ENCODE results near the gene FTO. TPM values are rescaled to one million over a fixed set of nuclear protein-coding genes. Genes with fewer than 3 reads are reported as not detected.

The FTO gene
- total RNA-seq, 4 donors from 2014 or later = 64.4 to 116 (median 71.3) TPM

DNA sequence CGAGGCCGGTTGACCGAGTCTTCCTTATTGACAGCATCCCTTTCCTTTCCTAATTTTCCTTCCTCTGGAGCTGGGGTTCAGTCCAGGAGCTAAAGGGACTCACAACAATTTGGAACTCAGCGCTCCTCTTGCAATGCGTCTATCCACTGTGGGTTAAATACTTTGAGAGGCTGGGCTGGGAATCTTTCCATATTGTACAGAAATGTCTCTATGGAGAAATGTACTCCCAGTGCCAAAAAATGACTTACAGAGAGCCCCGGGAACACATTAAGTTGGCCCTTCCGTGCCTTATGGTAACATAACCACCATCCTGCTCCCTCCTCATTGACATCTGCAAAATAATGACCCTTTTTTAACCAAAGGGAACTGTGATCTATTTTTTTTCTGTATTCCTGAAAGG, 192.8 kb downstream of the FTO start:
- TF ChIP-seq POLR2A (IDR thresholded peaks at IDR 0.05) (no peak), POLR2AphosphoS5 (IDR thresholded peaks at IDR 0.05) (no peak), EP300 (IDR thresholded peaks at IDR 0.05) (no peak)
- TF ChIP-seq, protein P1, sequence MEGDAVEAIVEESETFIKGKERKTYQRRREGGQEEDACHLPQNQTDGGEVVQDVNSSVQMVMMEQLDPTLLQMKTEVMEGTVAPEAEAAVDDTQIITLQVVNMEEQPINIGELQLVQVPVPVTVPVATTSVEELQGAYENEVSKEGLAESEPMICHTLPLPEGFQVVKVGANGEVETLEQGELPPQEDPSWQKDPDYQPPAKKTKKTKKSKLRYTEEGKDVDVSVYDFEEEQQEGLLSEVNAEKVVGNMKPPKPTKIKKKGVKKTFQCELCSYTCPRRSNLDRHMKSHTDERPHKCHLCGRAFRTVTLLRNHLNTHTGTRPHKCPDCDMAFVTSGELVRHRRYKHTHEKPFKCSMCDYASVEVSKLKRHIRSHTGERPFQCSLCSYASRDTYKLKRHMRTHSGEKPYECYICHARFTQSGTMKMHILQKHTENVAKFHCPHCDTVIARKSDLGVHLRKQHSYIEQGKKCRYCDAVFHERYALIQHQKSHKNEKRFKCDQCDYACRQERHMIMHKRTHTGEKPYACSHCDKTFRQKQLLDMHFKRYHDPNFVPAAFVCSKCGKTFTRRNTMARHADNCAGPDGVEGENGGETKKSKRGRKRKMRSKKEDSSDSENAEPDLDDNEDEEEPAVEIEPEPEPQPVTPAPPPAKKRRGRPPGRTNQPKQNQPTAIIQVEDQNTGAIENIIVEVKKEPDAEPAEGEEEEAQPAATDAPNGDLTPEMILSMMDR (IDR thresholded peaks at IDR 0.05) = no peak
- Histone ChIP-seq H3K9me3 (no peaks in the 10 kb centered on the region), H3K27ac (no peak overlapping the region), H3K4me3 (no peak overlapping the region), H3K27me3 (no peaks in the 10 kb centered on the region), H3K4me1 (peaks cover 33% of the 10 kb centered on the region), H3K36me3 (no peaks in the 10 kb centered on the region)
- DNase-seq (ENCODE audit: low spot score in 2 of 2) = no peak
- 75% methylated on average over 7 of the region's 7 CpGs for WGBS

DNA sequence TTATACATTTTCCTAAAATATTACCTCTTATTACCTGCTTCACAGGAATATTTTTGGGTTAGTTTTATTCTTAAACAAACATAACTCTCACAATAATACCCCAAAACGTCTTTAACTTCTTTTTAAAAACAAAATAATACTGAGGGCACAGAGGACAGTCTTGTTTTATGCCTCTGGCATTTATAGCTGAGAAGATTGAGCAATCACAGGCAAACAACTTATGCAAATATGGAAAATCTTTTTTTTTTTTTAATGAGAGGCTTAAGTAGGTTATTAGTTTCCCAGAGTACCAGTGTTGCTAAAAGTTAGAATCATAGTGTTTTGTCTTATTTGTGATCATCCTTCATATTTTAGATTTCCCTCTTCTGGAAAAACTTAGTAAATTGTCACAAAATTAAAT, 195.0 kb downstream of the FTO start:
- TF ChIP-seq POLR2A (IDR thresholded peaks at IDR 0.05) = no peak
- TF ChIP-seq, protein P1 (IDR thresholded peaks at IDR 0.05) = no peak
- TF ChIP-seq EP300 (IDR thresholded peaks at IDR 0.05) = no peak
- TF ChIP-seq POLR2AphosphoS5 (IDR thresholded peaks at IDR 0.05) = no peak
- DNase-seq (ENCODE audit: low spot score in 2 of 2) = no peak

GRCh38 chr16:53899431-53899830, 195.5 kb downstream of the FTO start:
- WGBS = 55% methylated on average over 1 of the region's 1 CpG
- Histone ChIP-seq H3K4me1 (peaks cover 18% of the 10 kb centered on the region), H3K27me3 (no peaks in the 10 kb centered on the region), H3K36me3 (peaks cover 2% of the 10 kb centered on the region), H3K27ac (no peak overlapping the region), H3K4me3 (no peak overlapping the region), H3K9me3 (no peaks in the 10 kb centered on the region)
- DNase-seq (ENCODE audit: low spot score in 2 of 2) = no peak
- TF ChIP-seq, protein P1 (IDR thresholded peaks at IDR 0.05) = no peak
- no peak for TF ChIP-seq POLR2A (IDR thresholded peaks at IDR 0.05)
- TF ChIP-seq POLR2AphosphoS5 (IDR thresholded peaks at IDR 0.05) = no peak
- TF ChIP-seq EP300 (IDR thresholded peaks at IDR 0.05) = no peak

More for the DNA sequence above, 195.0 kb downstream of the FTO start:
- no peak overlapping the region for H3K27ac ChIP-seq
- no peaks in the 10 kb centered on the region for H3K9me3 ChIP-seq
- H3K4me1 ChIP-seq = peaks cover 22% of the 10 kb centered on the region
- no peaks in the 10 kb centered on the region for H3K27me3 ChIP-seq
- WGBS = 34% methylated on average over 1 of the region's 1 CpG
- H3K36me3 ChIP-seq = peaks cover 2% of the 10 kb centered on the region
- H3K4me3 ChIP-seq = no peak overlapping the region

DNA sequence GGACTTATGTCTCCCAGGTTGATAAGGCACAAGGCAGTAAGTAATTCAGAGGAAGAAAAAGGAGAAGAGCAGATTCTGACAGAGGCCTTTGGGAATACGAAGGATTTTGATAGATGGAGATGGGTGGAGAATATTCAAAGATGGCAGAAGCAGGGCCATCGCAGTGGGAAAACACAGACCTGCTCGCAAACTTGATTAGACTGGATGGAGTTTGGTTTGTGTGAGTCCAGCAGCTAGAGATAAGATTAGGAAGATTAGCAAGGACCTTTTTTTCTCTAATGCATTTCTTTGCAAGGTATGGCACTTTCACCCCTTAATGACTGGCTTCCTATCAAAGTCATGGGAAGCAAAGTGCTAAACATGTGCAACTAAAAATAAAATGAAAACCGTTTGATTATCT, 196.7 kb downstream of the FTO start:
- WGBS = 85% methylated on average over 4 of the region's 4 CpGs
- Histone ChIP-seq H3K9me3 (no peaks in the 10 kb centered on the region), H3K27me3 (no peaks in the 10 kb centered on the region), H3K36me3 (peaks cover 2% of the 10 kb centered on the region), H3K27ac (no peak overlapping the region), H3K4me3 (no peak overlapping the region), H3K4me1 (peaks cover 17% of the 10 kb centered on the region)
- TF ChIP-seq, protein P1 (IDR thresholded peaks at IDR 0.05) = no peak
- TF ChIP-seq EP300 (IDR thresholded peaks at IDR 0.05) (no peak), POLR2A (IDR thresholded peaks at IDR 0.05) (no peak), POLR2AphosphoS5 (IDR thresholded peaks at IDR 0.05) (no peak)
- no peak for DNase-seq (ENCODE audit: low spot score in 2 of 2)

DNA sequence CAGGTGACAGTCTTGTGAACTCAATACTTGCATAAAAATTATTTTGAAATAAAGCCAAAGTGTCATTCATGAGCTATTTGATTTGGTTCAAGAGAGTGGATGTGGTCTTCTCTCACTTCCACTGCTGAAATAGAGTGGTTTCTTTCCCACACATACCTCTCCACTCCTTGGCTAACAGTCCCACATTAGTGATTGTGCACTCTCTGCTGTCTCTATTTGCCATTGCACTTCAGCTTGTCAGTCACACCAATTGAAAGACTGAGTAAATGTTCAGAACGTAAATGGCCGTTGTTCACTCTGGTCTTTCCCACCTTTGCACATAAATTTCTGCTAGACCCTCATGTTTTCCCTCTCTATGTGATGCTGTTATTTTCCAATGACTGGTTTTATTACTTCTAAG, 197.5 kb downstream of the FTO start:
- Histone ChIP-seq H3K36me3 (peaks cover 2% of the 10 kb centered on the region), H3K27me3 (no peaks in the 10 kb centered on the region), H3K27ac (no peak overlapping the region), H3K4me1 (peaks cover 17% of the 10 kb centered on the region), H3K4me3 (no peak overlapping the region), H3K9me3 (no peaks in the 10 kb centered on the region)
- no peak for DNase-seq (ENCODE audit: low spot score in 2 of 2)
- 98% methylated on average over 2 of the region's 2 CpGs for WGBS
- TF ChIP-seq EP300 (IDR thresholded peaks at IDR 0.05) = no peak
- TF ChIP-seq, protein P1 (IDR thresholded peaks at IDR 0.05) = no peak
- no peak for TF ChIP-seq POLR2AphosphoS5 (IDR thresholded peaks at IDR 0.05)
- TF ChIP-seq POLR2A (IDR thresholded peaks at IDR 0.05) = no peak
